GM12801 (cell line): ENCODE results near the gene LRRC15.

ENCODE experiments used
- CTCF ChIP-seq: IDR thresholded peaks from one replicate; pipeline ENCODE4 v1.5.1; 2011; ENCODE audit warnings: control low read depth; ENCODE audit not compliant: insufficient read length; ENCODE audit errors: extremely low read depth

The LRRC15 gene

GRCh38 chr3:194392576-194392975 is 23.0 kb upstream of the LRRC15 start:
- no peak for TF ChIP-seq CTCF

GRCh38 chr3:194390835-194391234 is 21.3 kb upstream of the LRRC15 start:
- TF ChIP-seq CTCF: no peak

DNA sequence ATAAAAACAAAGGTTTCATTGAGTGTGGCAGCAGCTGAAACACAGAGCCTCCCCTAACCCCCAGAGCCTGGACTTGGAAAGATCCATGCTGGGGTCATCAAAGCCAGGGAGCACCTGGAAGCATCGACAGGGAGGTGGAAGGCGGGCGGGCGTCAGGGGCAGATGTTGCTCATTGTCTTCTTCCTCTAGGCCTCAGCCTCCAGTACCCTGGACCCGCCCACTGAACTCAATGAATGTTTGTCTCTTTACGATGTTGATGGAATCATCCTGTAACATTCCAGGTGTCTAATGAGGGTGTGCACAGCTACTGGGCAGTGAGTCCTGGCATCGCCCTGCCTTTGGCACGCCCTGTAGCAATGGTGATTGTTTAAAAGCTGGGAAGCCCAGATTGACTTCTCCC is 19.7 kb upstream of the LRRC15 start:
- no peak for TF ChIP-seq CTCF

- TF ChIP-seq CTCF: no peak
These were observed 18.4 kb upstream of the LRRC15 start for GRCh38 chr3:194387926-194388418.

DNA sequence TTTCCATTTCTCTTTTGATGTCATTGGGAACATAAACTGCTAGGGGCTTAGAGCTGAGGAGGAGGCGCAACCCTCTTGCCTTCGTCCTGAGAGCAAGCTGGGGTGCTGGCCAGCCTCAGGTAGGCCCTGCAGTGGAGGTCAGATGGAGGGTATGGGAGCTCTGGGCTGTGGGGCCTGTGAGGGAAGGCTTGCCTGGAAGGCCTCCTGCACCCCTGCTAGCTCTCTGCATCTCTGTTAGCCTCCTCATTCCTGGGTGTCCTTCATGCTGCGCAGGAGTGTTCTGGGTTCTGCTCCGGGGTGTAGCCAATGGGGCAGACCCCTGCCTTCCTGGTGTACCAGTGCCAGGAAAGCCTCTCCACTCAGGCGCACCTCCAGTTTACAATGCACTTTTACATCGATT is 17.7 kb upstream of the LRRC15 start:
- TF ChIP-seq CTCF: no peak

- TF ChIP-seq CTCF: no peak
These were observed 17.1 kb upstream of the LRRC15 start for GRCh38 chr3:194386648-194387047.

DNA sequence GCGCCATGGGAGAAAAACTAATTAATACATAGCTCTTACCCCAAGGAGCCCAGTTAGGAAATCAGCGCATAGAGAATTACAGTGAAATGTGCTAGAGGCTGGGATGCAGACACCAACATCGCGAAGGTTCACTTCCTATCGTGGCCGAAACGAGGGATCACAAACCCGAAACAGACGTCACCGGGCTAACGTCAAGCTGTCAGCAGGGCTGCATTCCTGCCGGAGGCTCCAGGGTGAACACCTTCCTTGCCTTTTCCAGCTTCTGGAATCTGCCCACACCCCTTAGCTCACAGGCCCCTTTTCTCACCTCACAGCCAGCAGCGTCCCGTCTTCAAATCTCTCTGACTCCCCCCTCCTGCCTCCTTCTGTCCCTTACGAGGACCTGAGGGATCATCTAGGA is 16.5 kb upstream of the LRRC15 start:
- no peak for TF ChIP-seq CTCF

GRCh38 chr3:194384569-194385001 is 15.0 kb upstream of the LRRC15 start:
- TF ChIP-seq CTCF: no peak
